Thyroid gland (tissue), 4 donors: Measurements from ENCODE around the gene BEST2. TPM values are rescaled to one million over a fixed set of nuclear protein-coding genes. Genes with fewer than 3 reads are reported as not detected.
"Not testable (repeated sequence)": the region's sequence is repeated elsewhere in the genome, so short reads cannot be mapped to it uniquely, and the experiment has no call there.

Experiments used
- DNase-seq, 2 donors: peaks; one replicate each; pipeline ENCODE4 v3.0.0-alpha.2; 2019
- H3K27ac ChIP-seq, 3 donors: fragments of 200-600 bp; sonication (generic); 1 replicate in 2 of 3; 2 replicates in 1 of 3; pipeline ENCODE4 v1.5.1; 2016 to 2019; ENCODE audit warnings: mild to moderate bottlenecking in 1 of 3, moderate library complexity in 1 of 3
- H3K27me3 ChIP-seq: fragments of 200-600 bp; sonication (generic); one replicate; pipeline ENCODE4 v1.5.1; 2019
- H3K36me3 ChIP-seq, 2 donors: fragments of 200-600 bp; sonication (generic); one replicate each; pipeline ENCODE4 v1.5.1; 2016 to 2019
- H3K4me1 ChIP-seq, 2 donors: fragments of 200-600 bp; sonication (generic); one replicate each; pipeline ENCODE4 v1.5.1; 2017 to 2019
- H3K4me3 ChIP-seq, 3 donors: fragments of 200-600 bp; sonication (generic); replicated peaks in 1 of 3; 1 replicate in 2 of 3; 2 replicates in 1 of 3; pipeline ENCODE4 v1.5.1; 2016; ENCODE audit warnings: mild to moderate bottlenecking in 1 of 3
- H3K9me3 ChIP-seq: fragments of 200-600 bp; sonication (generic); one replicate; pipeline ENCODE4 v1.5.1; 2017
- CTCF ChIP-seq, 6 experiments: fragments of 200-600 bp in 3 of 6; fragments of 450-650 bp in 3 of 6; sonication (generic) in 3 of 6; IDR thresholded peaks; one replicate each; pipeline ENCODE4 v1.5.1; 2016 to 2019; ENCODE audit warnings: antibody characterized with exemption in 6 of 6, mild to moderate bottlenecking in 2 of 6, inconsistent platforms in 1 of 6, moderate library complexity in 1 of 6
- POLR2A ChIP-seq, 2 donors: fragments of 450-650 bp; IDR thresholded peaks; one replicate each; pipeline ENCODE4 v1.6.1; 2017; ENCODE audit warnings: antibody characterized with exemption in 2 of 2, mild to moderate bottlenecking in 2 of 2, moderate library complexity in 1 of 2
- WGBS, 2 donors: methylation state at CpG; one replicate each; pipeline ENCODE4 v1.1.5; 2017; 5-methylcytosine and 5-hydroxymethylcytosine counted together
- intact Hi-C: fragments of 100-400 bp; cut with DNase I; formaldehyde crosslinking; loops from one replicate; pipeline ENCODE4 v1.15.1; 2023
- total RNA-seq, 4 donors: library from RNA; depleted of rRNA; stranded (reverse); fragments of >200 nt; gene quantifications; one replicate each; pipeline ENCODE4 v1.2.3, GENCODE V29; 2016

BEST2 gene
- total RNA-seq, 4 donors from 2014 or later: not detected

GRCh38 chr19:12794971-12795381 lies 43.4 kb downstream of the BEST2 start:
- Histone ChIP-seq H3K4me1 (peaks cover 13 to 22% of the 10 kb centered on the region in 2 donors), H3K27me3 (no peaks in the 10 kb centered on the region), H3K27ac (peak overlapping the region in 1 of 3 donors; percentile 96), H3K4me3 (no peak overlapping the region), H3K9me3 (no peaks in the 10 kb centered on the region), H3K36me3 (peaks cover 0 to 16% of the 10 kb centered on the region in 2 donors)
- peak in 1 of 2 donors; percentile 8 for DNase-seq
- intact Hi-C loops: loop anchor here (5.0 kb wide), 1 partner anchor 33 kb away; no protein-coding TSS in a partner anchor
- no peak for TF ChIP-seq POLR2A (IDR thresholded peaks at IDR 0.05)
- 92 to 94% methylated on average over 9 of the region's 9 CpGs for WGBS, 2 donors

GRCh38 chr19:12796146-12797071 lies 44.8 kb downstream of the BEST2 start:
- WGBS, 2 donors: 13 to 16% methylated on average over 14 to 18 of the region's 18 CpGs
- Histone ChIP-seq H3K27ac (peak overlapping the region in 1 of 3 donors; percentile 26), H3K36me3 (peaks cover 0 to 16% of the 10 kb centered on the region in 2 donors), H3K9me3 (no peaks in the 10 kb centered on the region), H3K4me3 (no peak overlapping the region), H3K27me3 (no peaks in the 10 kb centered on the region), H3K4me1 (peaks cover 11 to 31% of the 10 kb centered on the region in 2 donors)
- TF ChIP-seq CTCF (IDR thresholded peaks at IDR 0.05) (peak; percentile 70 to 99 (median 96)), POLR2A (IDR thresholded peaks at IDR 0.05) (no peak)
- peak; percentile 70 to 76 for DNase-seq
- intact Hi-C loops: loop anchor here (2.0 to 5.0 kb wide), 2 partner anchors 20 to 34 kb away; no protein-coding TSS in a partner anchor

- Histone ChIP-seq H3K27me3 (no peaks in the 10 kb centered on the region), H3K9me3 (no peaks in the 10 kb centered on the region), H3K4me3 (no peak overlapping the region), H3K27ac (no peak overlapping the region), H3K4me1 (peaks cover 15 to 31% of the 10 kb centered on the region in 2 donors), H3K36me3 (peaks cover 0 to 11% of the 10 kb centered on the region in 2 donors)
- no peak for DNase-seq
- intact Hi-C loops: loop anchor here (2.0 to 5.0 kb wide), 2 partner anchors 20 to 35 kb away; no protein-coding TSS in a partner anchor
- no peak for TF ChIP-seq CTCF (IDR thresholded peaks at IDR 0.05)
- TF ChIP-seq POLR2A (IDR thresholded peaks at IDR 0.05): no peak
- 88 to 95% methylated on average over 6 of the region's 6 CpGs for WGBS, 2 donors
Observed at GRCh38 chr19:12797141-12797587, 45.6 kb downstream of the BEST2 start.

GRCh38 chr19:12797607-12798006 lies 46.0 kb downstream of the BEST2 start:
- not testable (repeated sequence) for DNase-seq, H3K27ac ChIP-seq, H3K9me3 ChIP-seq, H3K27me3 ChIP-seq, H3K36me3 ChIP-seq, H3K4me3 ChIP-seq
- WGBS, 2 donors: 94 to 98% methylated on average over 7 of the region's 7 CpGs
- peaks cover 18 to 35% of the 10 kb centered on the region in 2 donors for H3K4me1 ChIP-seq
- intact Hi-C loops: loop anchor here (2.0 to 5.0 kb wide), 2 partner anchors 21 to 35 kb away; no protein-coding TSS in a partner anchor

GRCh38 chr19:12799742-12800465 lies 48.3 kb downstream of the BEST2 start:
- Histone ChIP-seq H3K27me3 (no peaks in the 10 kb centered on the region), H3K4me3 (no peak overlapping the region), H3K4me1 (peaks cover 18 to 26% of the 10 kb centered on the region in 2 donors), H3K9me3 (no peaks in the 10 kb centered on the region), H3K36me3 (no peaks in the 10 kb centered on the region), H3K27ac (no peak overlapping the region)
- DNase-seq: no peak
- 91 to 95% methylated on average over 16 to 17 of the region's 18 CpGs for WGBS, 2 donors
- TF ChIP-seq POLR2A (IDR thresholded peaks at IDR 0.05): no peak
- intact Hi-C loops: loop anchor here (5.0 kb wide), 1 partner anchor 38 kb away; no protein-coding TSS in a partner anchor

GRCh38 chr19:12800466-12800770 lies 48.8 kb downstream of the BEST2 start:
- intact Hi-C loops: no loop called here
- H3K9me3 ChIP-seq: no peaks in the 10 kb centered on the region
- peak overlapping the region in 1 of 3 donors; percentile 35 for H3K27ac ChIP-seq
- DNase-seq: no peak
- 71 to 75% methylated on average over 1 of the region's 1 CpG for WGBS, 2 donors
- no peaks in the 10 kb centered on the region for H3K36me3 ChIP-seq
- H3K27me3 ChIP-seq: no peaks in the 10 kb centered on the region
- no peak for TF ChIP-seq CTCF (IDR thresholded peaks at IDR 0.05)
- TF ChIP-seq POLR2A (IDR thresholded peaks at IDR 0.05): no peak
- no peak overlapping the region for H3K4me3 ChIP-seq
- H3K4me1 ChIP-seq: peaks cover 18 to 22% of the 10 kb centered on the region in 2 donors
